Vagina (tissue), 2 donors: Measurements from ENCODE around the gene URM1. TPM values are rescaled to one million over a fixed set of nuclear protein-coding genes. Genes with fewer than 3 reads are reported as not detected.

Source experiments
- DNase-seq, 2 donors: peaks; one replicate each; pipeline ENCODE4 v3.0.0-alpha.2; 2017; ENCODE audit errors: extremely low spot score in 2 of 2
- H3K27ac ChIP-seq: fragments of 200-600 bp; sonication (generic); one replicate; pipeline ENCODE4 v1.5.1; 2019
- H3K27me3 ChIP-seq: fragments of 200-600 bp; sonication (generic); one replicate; pipeline ENCODE4 v1.5.1; 2019
- H3K36me3 ChIP-seq, 2 donors: fragments of 200-600 bp; sonication (generic); one replicate each; pipeline ENCODE4 v1.5.1; 2017 to 2019
- H3K4me1 ChIP-seq: fragments of 200-600 bp; sonication (generic); one replicate; pipeline ENCODE4 v1.5.1; 2019
- H3K4me3 ChIP-seq, 2 donors: fragments of 200-600 bp; sonication (generic); 1 replicate in 1 of 2; 2 replicates in 1 of 2; pipeline ENCODE4 v1.5.1; 2016 to 2019
- H3K9me3 ChIP-seq: fragments of 200-600 bp; sonication (generic); one replicate; pipeline ENCODE4 v1.5.1; 2019
- POLR2A ChIP-seq, 2 donors: fragments of 450-650 bp; IDR thresholded peaks; one replicate each; pipeline ENCODE4 v1.6.1; 2017; ENCODE audit warnings: antibody characterized with exemption in 2 of 2, mild to moderate bottlenecking in 2 of 2, moderate library complexity in 2 of 2
- POLR2AphosphoS5 ChIP-seq, 2 donors: sonication (generic); formaldehyde crosslinking; IDR thresholded peaks; one replicate each; pipeline ENCODE4 v1.9.0; 2017; ENCODE audit warnings: antibody characterized with exemption in 2 of 2, mild to moderate bottlenecking in 2 of 2, low read depth in 1 of 2; ENCODE audit not compliant: insufficient read depth in 1 of 2
- intact Hi-C: fragments of 100-400 bp; cut with DNase I; formaldehyde crosslinking; loops from one replicate; pipeline ENCODE4 v1.15.1; 2023
- total RNA-seq: library from RNA; depleted of rRNA; stranded (reverse); fragments of >200 nt; gene quantifications from one replicate; pipeline ENCODE4 v1.2.3, GENCODE V29; 2016
- TF ChIP-seq, protein P1 (sequence below), 3 experiments: fragments of 450-650 bp in 2 of 3; fragments of 200-600 bp in 1 of 3; sonication (generic) in 1 of 3; IDR thresholded peaks; one replicate each; pipeline ENCODE4 v1.5.1; 2017 to 2019; ENCODE audit warnings: antibody characterized with exemption in 3 of 3, mild to moderate bottlenecking in 2 of 3, moderate library complexity in 2 of 3

URM1 gene
- total RNA-seq, 1 donor from 2014 or later: 15.2 TPM

GRCh38 chr9:128406848-128407391, 35.7 kb downstream of the URM1 start:
- H3K27me3 ChIP-seq: no peaks in the 10 kb centered on the region
- TF ChIP-seq, protein P1, sequence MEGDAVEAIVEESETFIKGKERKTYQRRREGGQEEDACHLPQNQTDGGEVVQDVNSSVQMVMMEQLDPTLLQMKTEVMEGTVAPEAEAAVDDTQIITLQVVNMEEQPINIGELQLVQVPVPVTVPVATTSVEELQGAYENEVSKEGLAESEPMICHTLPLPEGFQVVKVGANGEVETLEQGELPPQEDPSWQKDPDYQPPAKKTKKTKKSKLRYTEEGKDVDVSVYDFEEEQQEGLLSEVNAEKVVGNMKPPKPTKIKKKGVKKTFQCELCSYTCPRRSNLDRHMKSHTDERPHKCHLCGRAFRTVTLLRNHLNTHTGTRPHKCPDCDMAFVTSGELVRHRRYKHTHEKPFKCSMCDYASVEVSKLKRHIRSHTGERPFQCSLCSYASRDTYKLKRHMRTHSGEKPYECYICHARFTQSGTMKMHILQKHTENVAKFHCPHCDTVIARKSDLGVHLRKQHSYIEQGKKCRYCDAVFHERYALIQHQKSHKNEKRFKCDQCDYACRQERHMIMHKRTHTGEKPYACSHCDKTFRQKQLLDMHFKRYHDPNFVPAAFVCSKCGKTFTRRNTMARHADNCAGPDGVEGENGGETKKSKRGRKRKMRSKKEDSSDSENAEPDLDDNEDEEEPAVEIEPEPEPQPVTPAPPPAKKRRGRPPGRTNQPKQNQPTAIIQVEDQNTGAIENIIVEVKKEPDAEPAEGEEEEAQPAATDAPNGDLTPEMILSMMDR (IDR thresholded peaks at IDR 0.05): no peak
- TF ChIP-seq POLR2A (IDR thresholded peaks at IDR 0.05): no peak
- TF ChIP-seq POLR2AphosphoS5 (IDR thresholded peaks at IDR 0.05; ENCODE audit: insufficient read depth in 1 of 2, low read depth in 1 of 2): no peak
- H3K9me3 ChIP-seq: no peaks in the 10 kb centered on the region
- no peaks in the 10 kb centered on the region for H3K36me3 ChIP-seq
- no peak for DNase-seq
- H3K4me1 ChIP-seq: no peaks in the 10 kb centered on the region
- H3K4me3 ChIP-seq: no peak overlapping the region
- intact Hi-C loops: no loop called here
- H3K27ac ChIP-seq: no peak overlapping the region

GRCh38 chr9:128408963-128409431, 37.8 kb downstream of the URM1 start:
- TF ChIP-seq, protein P1 (IDR thresholded peaks at IDR 0.05): no peak
- TF ChIP-seq POLR2A (IDR thresholded peaks at IDR 0.05) (no peak), POLR2AphosphoS5 (IDR thresholded peaks at IDR 0.05; ENCODE audit: insufficient read depth in 1 of 2, low read depth in 1 of 2) (no peak)
- no peaks in the 10 kb centered on the region for H3K36me3 ChIP-seq
- no peak for DNase-seq
- H3K27ac ChIP-seq: no peak overlapping the region
- no peaks in the 10 kb centered on the region for H3K4me1 ChIP-seq
- intact Hi-C loops: no loop called here
- H3K4me3 ChIP-seq: no peak overlapping the region
- H3K27me3 ChIP-seq: no peaks in the 10 kb centered on the region
- no peaks in the 10 kb centered on the region for H3K9me3 ChIP-seq

GRCh38 chr9:128409450-128409849, 38.3 kb downstream of the URM1 start:
- H3K4me1 ChIP-seq: no peaks in the 10 kb centered on the region
- H3K27me3 ChIP-seq: no peaks in the 10 kb centered on the region
- DNase-seq: no peak
- H3K27ac ChIP-seq: no peak overlapping the region
- no peak overlapping the region for H3K4me3 ChIP-seq
- intact Hi-C loops: no loop called here
- H3K36me3 ChIP-seq: no peaks in the 10 kb centered on the region
- H3K9me3 ChIP-seq: no peaks in the 10 kb centered on the region
- TF ChIP-seq POLR2A (IDR thresholded peaks at IDR 0.05) (no peak), POLR2AphosphoS5 (IDR thresholded peaks at IDR 0.05; ENCODE audit: insufficient read depth in 1 of 2, low read depth in 1 of 2) (no peak)
- TF ChIP-seq, protein P1 (IDR thresholded peaks at IDR 0.05): no peak

- H3K4me1 ChIP-seq: no peaks in the 10 kb centered on the region
- no peaks in the 10 kb centered on the region for H3K9me3 ChIP-seq
- H3K27ac ChIP-seq: no peak overlapping the region
- no peak for DNase-seq
- H3K27me3 ChIP-seq: no peaks in the 10 kb centered on the region
- TF ChIP-seq POLR2AphosphoS5 (IDR thresholded peaks at IDR 0.05; ENCODE audit: insufficient read depth in 1 of 2, low read depth in 1 of 2): no peak
- TF ChIP-seq, protein P1 (IDR thresholded peaks at IDR 0.05): no peak
- no peak for TF ChIP-seq POLR2A (IDR thresholded peaks at IDR 0.05)
- intact Hi-C loops: loop anchor here (10.0 kb wide), 1 partner anchor 45 kb away; no protein-coding TSS in a partner anchor
- H3K4me3 ChIP-seq: no peak overlapping the region
- no peaks in the 10 kb centered on the region for H3K36me3 ChIP-seq
Measured at GRCh38 chr9:128409978-128410377, 38.8 kb downstream of the URM1 start.

- no peak overlapping the region for H3K27ac ChIP-seq
- no peak overlapping the region for H3K4me3 ChIP-seq
- DNase-seq: no peak
- H3K4me1 ChIP-seq: no peaks in the 10 kb centered on the region
- no peaks in the 10 kb centered on the region for H3K36me3 ChIP-seq
- intact Hi-C loops: loop anchor here (10.0 kb wide), 1 partner anchor 47 kb away; no protein-coding TSS in a partner anchor
- TF ChIP-seq, protein P1 (IDR thresholded peaks at IDR 0.05): no peak
- TF ChIP-seq POLR2AphosphoS5 (IDR thresholded peaks at IDR 0.05; ENCODE audit: insufficient read depth in 1 of 2, low read depth in 1 of 2) (no peak), POLR2A (IDR thresholded peaks at IDR 0.05) (no peak)
- no peaks in the 10 kb centered on the region for H3K27me3 ChIP-seq
- H3K9me3 ChIP-seq: no peaks in the 10 kb centered on the region
Measured at GRCh38 chr9:128411364-128412119, 40.4 kb downstream of the URM1 start.
